K562 (cell line): ENCODE data around the gene PCBD2. TPM values are rescaled to one million over a fixed set of nuclear protein-coding genes. Genes with fewer than 3 reads are reported as not detected.
A peak's percentile ranks its signal among the peaks of the same experiment; 100 is the strongest.

ENCODE experiments used
- CEBPG ChIP-seq, 3 experiments: fragments of 200-800 bp in 1 of 3; sonication (Bioruptor generic) in 1 of 3; sonication (generic) in 1 of 3; formaldehyde crosslinking in 1 of 3; IDR thresholded peaks in 2 of 3; conservative IDR thresholded peaks in 1 of 3; 2 replicates each; pipeline versions ENCODE4 v1.6.1 to v1.8.0; 2016 to 2022; ENCODE audit warnings: missing compliant biosample characterization in 2 of 3, missing genetic modification characterization in 2 of 3, mild to moderate bottlenecking in 1 of 3, missing genetic modification reagents in 1 of 3
- GATAD2B ChIP-seq: fragments of 450-650 bp; IDR thresholded peaks from 2 replicates; pipeline ENCODE4 v1.6.1; 2017; ENCODE audit warnings: mild to moderate bottlenecking, borderline replicate concordance
- KDM4B ChIP-seq, 2 experiments: fragments of 450-650 bp in 1 of 2; sonication (generic) in 1 of 2; IDR thresholded peaks; 2 replicates each; pipeline ENCODE4 v1.6.1; 2016 to 2017; ENCODE audit warnings: borderline replicate concordance in 2 of 2, antibody characterized with exemption in 1 of 2, low read depth in 1 of 2, mild to moderate bottlenecking in 1 of 2
- MTF1 ChIP-seq: fragments of 250-450 bp; sonication (Bioruptor Pico); IDR thresholded peaks from 2 replicates; pipeline ENCODE4 v1.9.0; 2021; ENCODE audit warnings: moderate library complexity, mild to moderate bottlenecking, inconsistent platforms, borderline replicate concordance
- NR2F6 ChIP-seq: fragments of 450-650 bp; formaldehyde crosslinking; IDR thresholded peaks from 2 replicates; pipeline ENCODE4 v1.4.0; 2020; ENCODE audit warnings: mild to moderate bottlenecking
- POLR2B ChIP-seq: fragments of 450-650 bp; IDR thresholded peaks from 2 replicates; pipeline ENCODE4 v1.6.1; 2018; ENCODE audit warnings: low read depth; ENCODE audit not compliant: partially characterized antibody
- PTBP1 ChIP-seq: fragments of 200-400 bp; formaldehyde crosslinking; IDR thresholded peaks from 2 replicates; pipeline ENCODE4 v1.6.1; 2017; ENCODE audit warnings: low read depth, low read length
- SFPQ ChIP-seq: fragments of 200-400 bp; formaldehyde crosslinking; IDR thresholded peaks from 2 replicates; pipeline ENCODE4 v1.6.1; 2017; ENCODE audit warnings: mild to moderate bottlenecking, low read depth, low read length, moderate library complexity
- TEAD2 ChIP-seq: fragments of 450-650 bp; IDR thresholded peaks from 2 replicates; pipeline ENCODE4 v1.6.1; 2016; ENCODE audit warnings: missing genetic modification characterization, control low read depth, missing compliant biosample characterization
- ZBTB11 ChIP-seq, 3 experiments: fragments of 200-800 bp in 1 of 3; fragments of 250-450 bp in 1 of 3; fragments of 450-650 bp in 1 of 3; sonication (Bioruptor Pico) in 1 of 3; sonication (Bioruptor generic) in 1 of 3; formaldehyde crosslinking in 1 of 3; IDR thresholded peaks; 2 replicates each; pipeline versions ENCODE4 v1.6.1 to v1.8.0; 2016 to 2022; ENCODE audit warnings: mild to moderate bottlenecking in 2 of 3, missing genetic modification characterization in 2 of 3, missing compliant biosample characterization in 1 of 3, moderate library complexity in 1 of 3
- ZFP30 ChIP-seq: fragments of 250-450 bp; sonication (Bioruptor Pico); IDR thresholded peaks from 2 replicates; pipeline ENCODE4 v1.8.0; 2022; ENCODE audit warnings: moderate library complexity, mild to moderate bottlenecking, inconsistent platforms, borderline replicate concordance
- ZNF3 ChIP-seq: fragments of 250-450 bp; sonication (Bioruptor Pico); IDR thresholded peaks from 2 replicates; pipeline ENCODE4 v1.5.0; 2021; ENCODE audit warnings: mild to moderate bottlenecking, moderate library complexity
- ZNF764 ChIP-seq: fragments of 250-450 bp; sonication (Bioruptor Pico); IDR thresholded peaks from 2 replicates; pipeline ENCODE4 v1.4.0; 2020; ENCODE audit warnings: low read depth, mild to moderate bottlenecking, moderate library complexity
- polyA plus RNA-seq, 8 experiments: library from polyadenylated mRNA; depleted of rRNA in 4 of 8; stranded (reverse) in 5 of 8; unstranded in 3 of 8; fragments of >200 nt; fragmentation: Nextera tagmentation in 2 of 8; fragmentation: Illumina TruSeq in 1 of 8; extraction: Ambion mirVana in 2 of 8; extraction: Trizol in 1 of 8; gene quantifications; 2 replicates each; pipeline versions ENCODE4 v1.2.1 to v1.2.3, GENCODE V29; 2011 to 2014; ENCODE audit warnings: inconsistent platforms in 1 of 8, missing spikeins in 1 of 8
- total RNA-seq, 7 experiments: library from RNA; depleted of rRNA in 6 of 7; stranded (reverse); fragments of >200 nt in 6 of 7; fragmentation: Illumina TruSeq in 2 of 7; extraction: Trizol in 2 of 7; gene quantifications; 2 replicates each; pipeline versions ENCODE4 v1.2.1 to v1.2.3, GENCODE V29; 2011 to 2021; ENCODE audit warnings: low replicate concordance in 1 of 7
- TF ChIP-seq, protein P1 (sequence below): IDR thresholded peaks from 2 replicates; pipeline ENCODE4 v1.6.1; 2016; ENCODE audit warnings: missing genetic modification characterization, missing compliant biosample characterization
- TF ChIP-seq, protein P2 (sequence below): fragments of 250-450 bp; sonication (Bioruptor Pico); IDR thresholded peaks from 2 replicates; pipeline ENCODE4 v1.5.1; 2021; ENCODE audit warnings: mild to moderate bottlenecking
- TF ChIP-seq, protein P3 (sequence below): fragments of 450-650 bp; IDR thresholded peaks from 2 replicates; pipeline ENCODE4 v1.6.1; 2016; ENCODE audit warnings: antibody characterized with exemption

PCBD2 gene
- total and polyA plus RNA-seq, 9 of the 15 experiments (the other 6 are each of a cell fraction or from before 2014, with no cell fraction given): 5.2 to 13.8 (median 7.8) TPM

DNA sequence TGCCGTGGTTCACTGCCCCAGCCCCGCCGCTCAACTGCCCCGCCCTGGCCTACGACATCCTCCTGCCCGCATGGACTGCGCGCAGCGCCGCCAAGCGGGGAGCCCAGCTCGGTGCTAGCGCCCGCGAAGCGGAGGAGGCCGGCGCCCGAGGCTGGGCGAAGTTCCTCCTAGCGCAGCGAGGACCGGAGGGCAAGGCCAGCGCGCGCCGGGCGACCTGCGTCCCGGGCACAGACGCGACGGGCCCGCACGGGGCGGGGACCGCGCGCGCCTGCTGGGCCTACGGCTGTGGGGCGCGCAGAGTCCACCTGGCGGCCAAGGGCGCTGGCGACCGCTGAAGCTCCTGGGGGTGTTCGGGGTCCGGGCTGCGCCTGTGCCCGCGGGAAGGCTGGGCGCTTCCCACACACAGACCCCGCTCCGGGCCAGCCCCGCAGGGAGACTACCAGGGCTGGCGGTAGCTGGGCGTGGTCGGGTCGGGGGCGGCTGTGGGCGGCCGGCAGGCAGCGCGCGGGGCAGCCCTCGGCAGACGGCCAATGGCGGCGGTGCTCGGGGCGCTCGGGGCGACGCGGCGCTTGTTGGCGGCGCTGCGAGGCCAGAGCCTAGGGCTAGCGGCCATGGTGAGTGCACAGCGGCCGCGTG, at the start of gene PCBD2 (continued):
- TF ChIP-seq ZFP30 (CRISPR knock-in tag): no peak
- no peak for TF ChIP-seq ZNF3 (CRISPR knock-in tag)
- TF ChIP-seq KDM4B (IDR thresholded peaks at IDR 0.05; ENCODE audit: borderline replicate concordance in 2 of 2, low read depth in 1 of 2): no peak
- TF ChIP-seq MTF1 (CRISPR knock-in tag): no peak
- TF ChIP-seq ZBTB11 (CRISPR knock-in tag; IDR thresholded peaks at IDR 0.05): peak in 1 of 3 experiments; percentile 73; a peak in 2 of 6 replicates
- peak; percentile 30 for TF ChIP-seq POLR2B
- no peak for TF ChIP-seq SFPQ
- peak; percentile 98 for TF ChIP-seq GATAD2B
- TF ChIP-seq PTBP1: no peak
- TF ChIP-seq, protein P1, sequence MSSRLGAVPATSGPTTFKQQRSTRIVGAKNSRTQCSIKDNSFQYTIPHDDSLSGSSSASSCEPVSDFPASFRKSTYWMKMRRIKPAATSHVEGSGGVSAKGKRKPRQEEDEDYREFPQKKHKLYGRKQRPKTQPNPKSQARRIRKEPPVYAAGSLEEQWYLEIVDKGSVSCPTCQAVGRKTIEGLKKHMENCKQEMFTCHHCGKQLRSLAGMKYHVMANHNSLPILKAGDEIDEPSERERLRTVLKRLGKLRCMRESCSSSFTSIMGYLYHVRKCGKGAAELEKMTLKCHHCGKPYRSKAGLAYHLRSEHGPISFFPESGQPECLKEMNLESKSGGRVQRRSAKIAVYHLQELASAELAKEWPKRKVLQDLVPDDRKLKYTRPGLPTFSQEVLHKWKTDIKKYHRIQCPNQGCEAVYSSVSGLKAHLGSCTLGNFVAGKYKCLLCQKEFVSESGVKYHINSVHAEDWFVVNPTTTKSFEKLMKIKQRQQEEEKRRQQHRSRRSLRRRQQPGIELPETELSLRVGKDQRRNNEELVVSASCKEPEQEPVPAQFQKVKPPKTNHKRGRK: no peak
- TF ChIP-seq, protein P2, sequence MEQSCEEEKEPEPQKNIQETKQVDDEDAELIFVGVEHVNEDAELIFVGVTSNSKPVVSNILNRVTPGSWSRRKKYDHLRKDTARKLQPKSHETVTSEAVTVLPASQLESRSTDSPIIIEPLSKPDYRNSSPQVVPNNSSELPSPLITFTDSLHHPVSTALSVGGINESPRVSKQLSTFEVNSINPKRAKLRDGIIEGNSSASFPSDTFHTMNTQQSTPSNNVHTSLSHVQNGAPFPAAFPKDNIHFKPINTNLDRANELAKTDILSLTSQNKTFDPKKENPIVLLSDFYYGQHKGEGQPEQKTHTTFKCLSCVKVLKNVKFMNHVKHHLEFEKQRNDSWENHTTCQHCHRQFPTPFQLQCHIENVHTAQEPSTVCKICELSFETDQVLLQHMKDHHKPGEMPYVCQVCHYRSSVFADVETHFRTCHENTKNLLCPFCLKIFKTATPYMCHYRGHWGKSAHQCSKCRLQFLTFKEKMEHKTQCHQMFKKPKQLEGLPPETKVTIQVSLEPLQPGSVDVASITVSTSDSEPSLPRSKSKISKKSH: no peak
- no peak for TF ChIP-seq NR2F6 (CRISPR knock-in tag)
- TF ChIP-seq, protein P3, sequence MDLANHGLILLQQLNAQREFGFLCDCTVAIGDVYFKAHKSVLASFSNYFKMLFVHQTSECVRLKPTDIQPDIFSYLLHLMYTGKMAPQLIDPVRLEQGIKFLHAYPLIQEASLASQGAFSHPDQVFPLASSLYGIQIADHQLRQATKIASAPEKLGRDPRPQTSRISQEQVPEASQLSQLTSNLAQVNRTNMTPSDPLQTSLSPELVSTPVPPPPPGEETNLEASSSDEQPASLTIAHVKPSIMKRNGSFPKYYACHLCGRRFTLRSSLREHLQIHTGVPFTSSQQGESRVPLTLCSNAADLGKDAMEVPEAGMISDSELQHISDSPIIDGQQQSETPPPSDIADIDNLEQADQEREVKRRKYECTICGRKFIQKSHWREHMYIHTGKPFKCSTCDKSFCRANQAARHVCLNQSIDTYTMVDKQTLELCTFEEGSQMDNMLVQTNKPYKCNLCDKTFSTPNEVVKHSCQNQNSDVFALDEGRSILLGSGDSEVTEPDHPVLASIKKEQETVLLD: no peak
- TF ChIP-seq TEAD2 (tag): no peak
- no peak for TF ChIP-seq ZNF764 (CRISPR knock-in tag)
- no peak for TF ChIP-seq CEBPG (CRISPR knock-in tag; IDR thresholded peaks at IDR 0.05)
- TF ChIP-seq CEBPG (tag; conservative IDR thresholded peaks at IDR 0.05 in 1 of 2, IDR thresholded peaks at IDR 0.05 in 1 of 2): no peak
